GM21423 (cell line): ENCODE data around the gene HELB.

Experiments
- ATAC-seq: cut with Tn5 transposase; IDR thresholded peaks from one replicate; pipeline ENCODE4 v1.9.1; 2021; ENCODE audit warnings: mild to moderate bottlenecking, moderate library complexity; ENCODE audit not compliant: unreplicated experiment

HELB gene

GRCh38 chr12:66301944-66302826, at the start of gene HELB:
TSS of gene HELB (plus strand) at chr12:66302493. CDS start at chr12:66302604, 111 bp downstream.
- peak; percentile 92 for ATAC-seq

- ATAC-seq: no peak
These were observed 49.5 kb upstream of the HELB start for GRCh38 chr12:66252771-66253170.

GRCh38 chr12:66255737-66256136, 46.6 kb upstream of the HELB start:
- no peak for ATAC-seq

GRCh38 chr12:66258011-66258410, 44.3 kb upstream of the HELB start:
- no peak for ATAC-seq

GRCh38 chr12:66262737-66263136, 39.6 kb upstream of the HELB start:
- ATAC-seq: no peak

- no peak for ATAC-seq
These were observed 33.7 kb upstream of the HELB start for GRCh38 chr12:66268562-66268961.

GRCh38 chr12:66269142-66269541, 33.2 kb upstream of the HELB start:
- no peak for ATAC-seq

- peak; percentile 47 for ATAC-seq
These were observed 32.4 kb upstream of the HELB start for GRCh38 chr12:66269757-66270383.

- ATAC-seq: no peak
These were observed 31.7 kb upstream of the HELB start for GRCh38 chr12:66270613-66271012.

GRCh38 chr12:66272650-66273049, 29.6 kb upstream of the HELB start:
- ATAC-seq: no peak

GRCh38 chr12:66273147-66273546, 29.1 kb upstream of the HELB start:
- ATAC-seq: no peak

GRCh38 chr12:66275040-66275439, 27.3 kb upstream of the HELB start:
- no peak for ATAC-seq

GRCh38 chr12:66279123-66279712, 23.1 kb upstream of the HELB start:
- no peak for ATAC-seq

- ATAC-seq: no peak
These were observed 21.7 kb upstream of the HELB start for GRCh38 chr12:66280561-66280960.

GRCh38 chr12:66282244-66282643, 20.0 kb upstream of the HELB start:
- ATAC-seq: no peak

GRCh38 chr12:66287275-66287674, 15.0 kb upstream of the HELB start:
- ATAC-seq: no peak

- ATAC-seq: no peak
These were observed 14.2 kb upstream of the HELB start for GRCh38 chr12:66288121-66288520.

GRCh38 chr12:66289485-66289884, 12.8 kb upstream of the HELB start:
- no peak for ATAC-seq

GRCh38 chr12:66290716-66291200, 11.5 kb upstream of the HELB start:
- ATAC-seq: no peak

- no peak for ATAC-seq
These were observed 6.1 kb upstream of the HELB start for GRCh38 chr12:66296176-66296683.

GRCh38 chr12:66297080-66297479, 5.2 kb upstream of the HELB start:
- no peak for ATAC-seq

GRCh38 chr12:66297923-66298322, 4.4 kb upstream of the HELB start:
- ATAC-seq: no peak
